GM23338 (cell line): ENCODE data around the gene ARHGAP32. TPM values are rescaled to one million over a fixed set of nuclear protein-coding genes. Genes with fewer than 3 reads are reported as not detected.

ENCODE experiments used
- ATAC-seq: fragments of 200-7000 bp; cut with Tn5 transposase; 3 replicates; pipeline ENCODE4 v1.9.1; 2020
- DNase-seq: peaks from one replicate; pipeline ENCODE4 v3.0.0-alpha.2; 2015; ENCODE audit warnings: low spot score
- H2AFZ ChIP-seq: fragments of 200-600 bp; sonication (generic); 2 replicates; pipeline ENCODE4 v1.8.0; 2016; ENCODE audit warnings: antibody characterized with exemption, mild to moderate bottlenecking, moderate library complexity
- H3F3A ChIP-seq: fragments of 200-600 bp; sonication (generic); replicated peaks from 2 replicates; pipeline ENCODE4 v1.8.0; 2017; ENCODE audit warnings: antibody characterized with exemption, mixed run types, low read depth
- H3K27ac ChIP-seq: fragments of 200-600 bp; sonication (generic); 2 replicates; pipeline ENCODE4 v1.6.1; 2016; ENCODE audit warnings: low read depth
- H3K27me3 ChIP-seq: fragments of 200-600 bp; sonication (generic); 2 replicates; pipeline ENCODE4 v1.8.0; 2016; ENCODE audit warnings: mild to moderate bottlenecking, mixed run types, moderate library complexity; ENCODE audit not compliant: insufficient read depth
- H3K36me3 ChIP-seq: fragments of 200-600 bp; sonication (generic); 2 replicates; pipeline ENCODE4 v1.8.0; 2016; ENCODE audit warnings: mild to moderate bottlenecking; ENCODE audit not compliant: insufficient read depth
- H3K4me1 ChIP-seq: fragments of 200-600 bp; sonication (generic); 2 replicates; pipeline ENCODE4 v1.8.0; 2016; ENCODE audit warnings: mild to moderate bottlenecking, moderate library complexity; ENCODE audit not compliant: insufficient read depth
- H3K4me2 ChIP-seq: fragments of 200-600 bp; sonication (generic); 2 replicates; pipeline ENCODE4 v1.7.1; 2017; ENCODE audit warnings: mixed run types
- H3K4me3 ChIP-seq: fragments of 200-600 bp; sonication (generic); 2 replicates; pipeline ENCODE4 v1.6.1; 2016; ENCODE audit warnings: mixed run types
- H3K79me2 ChIP-seq: fragments of 200-600 bp; sonication (generic); replicated peaks from 2 replicates; pipeline ENCODE4 v1.8.0; 2017; ENCODE audit warnings: mild to moderate bottlenecking; ENCODE audit not compliant: insufficient read depth
- H3K9me2 ChIP-seq: fragments of 200-600 bp; sonication (generic); 2 replicates; pipeline ENCODE4 v1.8.0; 2017; ENCODE audit not compliant: insufficient read depth
- H4K20me1 ChIP-seq: fragments of 200-600 bp; sonication (generic); replicated peaks from 2 replicates; pipeline ENCODE4 v1.8.0; 2017; ENCODE audit warnings: mild to moderate bottlenecking; ENCODE audit not compliant: insufficient read depth
- H3K27ac Mint-ChIP-seq: 2 replicates; pipeline ENCODE4 v1.8.0; 2020; ENCODE audit warnings: inconsistent platforms, mild to moderate bottlenecking, moderate library complexity, mixed read lengths
- H3K27me3 Mint-ChIP-seq: 3 replicates; pipeline ENCODE4 v1.8.0; 2022; ENCODE audit warnings: low read depth, mild to moderate bottlenecking, moderate library complexity, mixed read lengths, inconsistent platforms; ENCODE audit not compliant: insufficient read depth, poor library complexity
- H3K36me3 Mint-ChIP-seq: 3 replicates; pipeline ENCODE4 v1.8.0; 2021; ENCODE audit warnings: low read depth, mild to moderate bottlenecking, inconsistent platforms, moderate library complexity, mixed read lengths
- H3K4me1 Mint-ChIP-seq: 3 replicates; pipeline ENCODE4 v1.8.0; 2020; ENCODE audit warnings: mild to moderate bottlenecking, inconsistent platforms, mixed read lengths
- H3K4me3 Mint-ChIP-seq: 3 replicates; pipeline ENCODE4 v1.8.0; 2021; ENCODE audit warnings: moderate library complexity, mild to moderate bottlenecking, inconsistent platforms, mixed read lengths
- H3K9me3 Mint-ChIP-seq: 3 replicates; pipeline ENCODE4 v1.8.0; 2020; ENCODE audit warnings: moderate library complexity, mild to moderate bottlenecking, inconsistent platforms, mixed read lengths
- CREB1 ChIP-seq: fragments of 250-450 bp; sonication (Bioruptor Pico); IDR thresholded peaks from 2 replicates; pipeline ENCODE4 v1.5.0; 2020; ENCODE audit warnings: low read depth, mild to moderate bottlenecking, moderate library complexity
- CTCF ChIP-seq, 2 experiments: fragments of 200-600 bp in 1 of 2; sonication (generic) in 1 of 2; conservative IDR thresholded peaks; 2 replicates each; pipeline versions ENCODE4 v1.5.1 to v1.6.1; 2016 to 2017; ENCODE audit warnings: antibody characterized with exemption in 2 of 2, low read depth in 2 of 2, mild to moderate bottlenecking in 2 of 2, moderate library complexity in 1 of 2
- EZH2 ChIP-seq: fragments of 200-600 bp; sonication (generic); IDR thresholded peaks from one replicate; pipeline ENCODE4 v1.8.0; 2017; ENCODE audit warnings: antibody characterized with exemption, mild to moderate bottlenecking, low read depth; ENCODE audit not compliant: unreplicated experiment
- EZH2phosphoT487 ChIP-seq: fragments of 200-600 bp; sonication (generic); IDR thresholded peaks from one replicate; pipeline ENCODE4 v1.8.1; 2018; ENCODE audit warnings: antibody characterized with exemption; ENCODE audit not compliant: unreplicated experiment
- JUNB ChIP-seq: IDR thresholded peaks from one replicate; pipeline ENCODE4 v1.6.1; 2016; ENCODE audit warnings: antibody characterized with exemption; ENCODE audit not compliant: unreplicated experiment
- POLR2AphosphoS5 ChIP-seq: IDR thresholded peaks from 2 replicates; pipeline ENCODE4 v1.6.1; 2016; ENCODE audit warnings: antibody characterized with exemption, low read depth
- STAT1 ChIP-seq: IDR thresholded peaks from one replicate; pipeline ENCODE4 v1.6.1; 2016; ENCODE audit warnings: antibody characterized with exemption; ENCODE audit not compliant: unreplicated experiment
- ZNF114 ChIP-seq: fragments of 250-450 bp; sonication (Bioruptor Pico); IDR thresholded peaks from 2 replicates; pipeline ENCODE4 v1.5.0; 2020; ENCODE audit warnings: mild to moderate bottlenecking, moderate library complexity
- ZNF331 ChIP-seq: fragments of 250-450 bp; sonication (Bioruptor Pico); IDR thresholded peaks from 2 replicates; pipeline ENCODE4 v1.5.0; 2020; ENCODE audit warnings: low read depth, mild to moderate bottlenecking, moderate library complexity
- ZNF462 ChIP-seq: fragments of 250-450 bp; sonication (Bioruptor Pico); IDR thresholded peaks from 2 replicates; pipeline ENCODE4 v1.5.0; 2020; ENCODE audit warnings: mild to moderate bottlenecking, moderate library complexity
- polyA plus RNA-seq: library from polyadenylated mRNA; unstranded; fragments of >200 nt; fragmentation: Nextera tagmentation; extraction: Ambion mirVana; gene quantifications from 2 replicates; pipeline ENCODE4 v1.2.1, GENCODE V29; 2016
- total RNA-seq: library from RNA; depleted of rRNA; stranded (reverse); fragments of >200 nt; shearing (Covaris generic); gene quantifications from 2 replicates; pipeline ENCODE4 v1.2.3, GENCODE V29; 2014
- TF ChIP-seq, protein P1 (sequence below): IDR thresholded peaks from one replicate; pipeline ENCODE4 v1.6.1; 2018; ENCODE audit warnings: antibody characterized with exemption; ENCODE audit not compliant: unreplicated experiment

Gene ARHGAP32
- total and polyA plus RNA-seq, 2 experiments from 2014 or later = 3.9 to 17.2 TPM

GRCh38 chr11:128940603-128941002 lies 251.5 kb downstream of the ARHGAP32 start (continued):
- TF ChIP-seq, protein P1, sequence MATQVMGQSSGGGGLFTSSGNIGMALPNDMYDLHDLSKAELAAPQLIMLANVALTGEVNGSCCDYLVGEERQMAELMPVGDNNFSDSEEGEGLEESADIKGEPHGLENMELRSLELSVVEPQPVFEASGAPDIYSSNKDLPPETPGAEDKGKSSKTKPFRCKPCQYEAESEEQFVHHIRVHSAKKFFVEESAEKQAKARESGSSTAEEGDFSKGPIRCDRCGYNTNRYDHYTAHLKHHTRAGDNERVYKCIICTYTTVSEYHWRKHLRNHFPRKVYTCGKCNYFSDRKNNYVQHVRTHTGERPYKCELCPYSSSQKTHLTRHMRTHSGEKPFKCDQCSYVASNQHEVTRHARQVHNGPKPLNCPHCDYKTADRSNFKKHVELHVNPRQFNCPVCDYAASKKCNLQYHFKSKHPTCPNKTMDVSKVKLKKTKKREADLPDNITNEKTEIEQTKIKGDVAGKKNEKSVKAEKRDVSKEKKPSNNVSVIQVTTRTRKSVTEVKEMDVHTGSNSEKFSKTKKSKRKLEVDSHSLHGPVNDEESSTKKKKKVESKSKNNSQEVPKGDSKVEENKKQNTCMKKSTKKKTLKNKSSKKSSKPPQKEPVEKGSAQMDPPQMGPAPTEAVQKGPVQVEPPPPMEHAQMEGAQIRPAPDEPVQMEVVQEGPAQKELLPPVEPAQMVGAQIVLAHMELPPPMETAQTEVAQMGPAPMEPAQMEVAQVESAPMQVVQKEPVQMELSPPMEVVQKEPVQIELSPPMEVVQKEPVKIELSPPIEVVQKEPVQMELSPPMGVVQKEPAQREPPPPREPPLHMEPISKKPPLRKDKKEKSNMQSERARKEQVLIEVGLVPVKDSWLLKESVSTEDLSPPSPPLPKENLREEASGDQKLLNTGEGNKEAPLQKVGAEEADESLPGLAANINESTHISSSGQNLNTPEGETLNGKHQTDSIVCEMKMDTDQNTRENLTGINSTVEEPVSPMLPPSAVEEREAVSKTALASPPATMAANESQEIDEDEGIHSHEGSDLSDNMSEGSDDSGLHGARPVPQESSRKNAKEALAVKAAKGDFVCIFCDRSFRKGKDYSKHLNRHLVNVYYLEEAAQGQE = no peak
- TF ChIP-seq CREB1 (no peak), POLR2AphosphoS5 (no peak), ZNF114 (no peak), STAT1 (no peak), ZNF331 (CRISPR knock-in tag) (no peak), JUNB (no peak), EZH2 (no peak)

GRCh38 chr11:128940156-128940555 lies 252.0 kb downstream of the ARHGAP32 start:
- H3K27me3 Mint-ChIP-seq = peaks cover 10% of the 10 kb centered on the region
- no peaks in the 10 kb centered on the region for H3K36me3 Mint-ChIP-seq
- DNase-seq = no peak
- Histone ChIP-seq H3K4me1 (peaks cover 8% of the 10 kb centered on the region), H3K4me3 (no peak overlapping the region), H3K9me2 (no peaks in the 10 kb centered on the region), H3K36me3 (no peaks in the 10 kb centered on the region), H3K79me2 (no peaks in the 10 kb centered on the region), H3K27ac (no peak overlapping the region), H3K27me3 (no peaks in the 10 kb centered on the region), H4K20me1 (no peaks in the 10 kb centered on the region), H3K4me2 (no peak overlapping the region), H2AFZ (peak overlapping the region; percentile 90; the same call in 1 of the 2 replicates), H3F3A (no peaks in the 10 kb centered on the region)
- H3K27ac Mint-ChIP-seq = no peak overlapping the region
- no peaks in the 10 kb centered on the region for H3K9me3 Mint-ChIP-seq
- peaks cover 24% of the 10 kb centered on the region for H3K4me1 Mint-ChIP-seq
- H3K4me3 Mint-ChIP-seq = no peak overlapping the region
- ATAC-seq = no peak
- no peak for TF ChIP-seq EZH2phosphoT487
- TF ChIP-seq ZNF462 (CRISPR knock-in tag) = no peak
- TF ChIP-seq CTCF (conservative IDR thresholded peaks at IDR 0.05; ENCODE audit: low read depth in 2 of 2) = no peak
- no peak for TF ChIP-seq ZNF331 (CRISPR knock-in tag)
- no peak for TF ChIP-seq JUNB
